ENCODE results near the gene ARHGEF16.

ARHGEF16 gene

GRCh38 chr1:3529099-3529729 lies 74.7 kb downstream of the ARHGEF16 start:
- no peak for DNase-seq (ENCODE audit: low read depth, low spot score)
- H3K4me3 ChIP-seq (ENCODE audit: low read depth, low read length): no peak overlapping the region
- CTCF ChIA-PET: interaction anchor here (0.7 to 3.6 kb wide), 4 partner anchors 7 to 91 kb away, joined by 3 to 21 read pairs (median 10); no protein-coding TSS in a partner anchor
- TF ChIP-seq, protein P1, sequence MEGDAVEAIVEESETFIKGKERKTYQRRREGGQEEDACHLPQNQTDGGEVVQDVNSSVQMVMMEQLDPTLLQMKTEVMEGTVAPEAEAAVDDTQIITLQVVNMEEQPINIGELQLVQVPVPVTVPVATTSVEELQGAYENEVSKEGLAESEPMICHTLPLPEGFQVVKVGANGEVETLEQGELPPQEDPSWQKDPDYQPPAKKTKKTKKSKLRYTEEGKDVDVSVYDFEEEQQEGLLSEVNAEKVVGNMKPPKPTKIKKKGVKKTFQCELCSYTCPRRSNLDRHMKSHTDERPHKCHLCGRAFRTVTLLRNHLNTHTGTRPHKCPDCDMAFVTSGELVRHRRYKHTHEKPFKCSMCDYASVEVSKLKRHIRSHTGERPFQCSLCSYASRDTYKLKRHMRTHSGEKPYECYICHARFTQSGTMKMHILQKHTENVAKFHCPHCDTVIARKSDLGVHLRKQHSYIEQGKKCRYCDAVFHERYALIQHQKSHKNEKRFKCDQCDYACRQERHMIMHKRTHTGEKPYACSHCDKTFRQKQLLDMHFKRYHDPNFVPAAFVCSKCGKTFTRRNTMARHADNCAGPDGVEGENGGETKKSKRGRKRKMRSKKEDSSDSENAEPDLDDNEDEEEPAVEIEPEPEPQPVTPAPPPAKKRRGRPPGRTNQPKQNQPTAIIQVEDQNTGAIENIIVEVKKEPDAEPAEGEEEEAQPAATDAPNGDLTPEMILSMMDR (IDR thresholded peaks at IDR 0.05; ENCODE audit: insufficient read depth, low read length, missing control alignments): no peak
- POLR2A ChIA-PET: no interaction called here

- TF ChIP-seq, protein P1 (IDR thresholded peaks at IDR 0.05; ENCODE audit: insufficient read depth, low read length, missing control alignments): no peak
- no peak for DNase-seq (ENCODE audit: low read depth, low spot score)
- peak overlapping the region; percentile 57 for H3K4me3 ChIP-seq (ENCODE audit: low read depth, low read length)
- ChIA-PET POLR2A (no interaction called here), CTCF (interaction anchor here (0.6 to 3.6 kb wide), 4 partner anchors 9 to 90 kb away, joined by 3 to 21 read pairs (median 10); no protein-coding TSS in a partner anchor)
Measured at GRCh38 chr1:3530086-3530925, 75.8 kb downstream of the ARHGEF16 start.
